Endothelial cell (in vitro differentiated cells): ENCODE measurements around the gene FARS2. TPM values are rescaled to one million over a fixed set of nuclear protein-coding genes. Genes with fewer than 3 reads are reported as not detected.

Experiments used
- DNase-seq: peaks from one replicate; pipeline ENCODE4 v3.0.0; 2021; ENCODE audit warnings: low spot score
- H3K27ac Mint-ChIP-seq: one replicate; pipeline ENCODE4 v1.8.0; 2021; ENCODE audit warnings: mixed read lengths, inconsistent platforms; ENCODE audit not compliant: unreplicated experiment
- H3K27me3 Mint-ChIP-seq: one replicate; pipeline ENCODE4 v1.8.0; 2021; ENCODE audit warnings: mild to moderate bottlenecking, moderate library complexity, mixed read lengths, inconsistent platforms; ENCODE audit not compliant: unreplicated experiment
- H3K36me3 Mint-ChIP-seq: one replicate; pipeline ENCODE4 v1.8.0; 2021; ENCODE audit warnings: mild to moderate bottlenecking, low read depth, mixed read lengths, inconsistent platforms; ENCODE audit not compliant: unreplicated experiment
- H3K4me1 Mint-ChIP-seq: one replicate; pipeline ENCODE4 v1.8.0; 2021; ENCODE audit warnings: mild to moderate bottlenecking, mixed read lengths, inconsistent platforms; ENCODE audit not compliant: unreplicated experiment
- H3K4me3 Mint-ChIP-seq: one replicate; pipeline ENCODE4 v1.8.0; 2021; ENCODE audit warnings: mild to moderate bottlenecking, mixed read lengths, inconsistent platforms; ENCODE audit not compliant: unreplicated experiment
- H3K9me3 Mint-ChIP-seq: one replicate; pipeline ENCODE4 v1.8.0; 2021; ENCODE audit warnings: mixed read lengths, inconsistent platforms; ENCODE audit not compliant: unreplicated experiment
- CTCF ChIP-seq: fragments of 200-600 bp; sonication (generic); IDR thresholded peaks from one replicate; pipeline ENCODE4 v1.5.0; 2021; ENCODE audit warnings: antibody characterized with exemption; ENCODE audit not compliant: unreplicated experiment
- total RNA-seq: library from RNA; stranded (reverse); fragmentation: NEBNext Ultra II Directional; extraction: Animal tissue kit (Norgen Biotek cat#: 25700); gene quantifications from one replicate; pipeline ENCODE4 v1.2.1, GENCODE V29; 2021; ENCODE audit not compliant: unreplicated experiment

FARS2 gene
- total RNA-seq, 1 donor from 2014 or later, result 17.8 TPM

GRCh38 chr6:5724911-5725310, 463.6 kb downstream of the FARS2 start:
- no peak for TF ChIP-seq CTCF

DNA sequence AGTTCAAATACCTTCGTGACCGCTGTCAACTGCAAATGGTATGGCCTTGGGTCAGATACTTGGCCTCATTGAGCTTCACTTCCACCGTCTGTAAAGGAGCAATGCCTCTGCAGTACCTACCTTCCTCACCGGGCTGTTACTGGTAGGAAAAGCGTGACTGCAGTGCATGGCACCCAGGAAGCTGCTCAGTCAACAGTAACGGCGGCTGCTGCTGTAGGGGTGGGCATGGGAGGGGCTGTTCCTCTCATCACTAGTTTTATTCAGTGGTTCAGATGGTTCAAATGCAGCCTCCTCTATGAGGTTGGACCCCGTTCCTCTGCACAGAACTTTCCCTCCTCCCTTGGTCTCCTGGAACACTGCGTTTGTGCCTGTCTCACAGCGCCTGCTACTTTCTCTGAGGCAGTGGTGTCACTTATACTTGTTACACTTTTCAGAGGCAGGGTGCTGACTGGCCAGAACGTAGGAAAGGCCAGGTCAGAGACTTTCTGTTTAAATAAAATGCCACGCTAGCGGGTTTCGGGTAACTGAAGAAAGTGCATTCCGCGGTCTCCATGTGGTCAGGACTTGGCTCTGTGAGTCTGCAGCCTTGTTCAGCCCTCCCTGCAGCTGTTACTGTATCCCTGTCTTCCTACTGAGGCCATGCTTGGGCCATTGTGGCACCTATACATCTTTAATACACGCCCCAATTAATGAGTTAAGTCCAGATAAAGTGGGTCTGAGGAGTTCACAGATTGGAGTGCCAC, 465.8 kb downstream of the FARS2 start:
- peaks cover 3% of the 10 kb centered on the region for H3K27me3 Mint-ChIP-seq
- no peak for DNase-seq
- H3K36me3 Mint-ChIP-seq, result no peaks in the 10 kb centered on the region
- no peak overlapping the region for H3K27ac Mint-ChIP-seq
- H3K4me3 Mint-ChIP-seq, result no peak overlapping the region
- H3K9me3 Mint-ChIP-seq, result no peaks in the 10 kb centered on the region
- H3K4me1 Mint-ChIP-seq, result peaks cover 37% of the 10 kb centered on the region
- TF ChIP-seq CTCF, result no peak

More at GRCh38 chr6:5724911-5725310, 463.6 kb downstream of the FARS2 start:
- H3K4me3 Mint-ChIP-seq, result no peak overlapping the region
- DNase-seq, result no peak
- H3K4me1 Mint-ChIP-seq, result peaks cover 25% of the 10 kb centered on the region
- no peaks in the 10 kb centered on the region for H3K36me3 Mint-ChIP-seq
- H3K27ac Mint-ChIP-seq, result no peak overlapping the region
- H3K9me3 Mint-ChIP-seq, result no peaks in the 10 kb centered on the region
- peaks cover 3% of the 10 kb centered on the region for H3K27me3 Mint-ChIP-seq

DNA sequence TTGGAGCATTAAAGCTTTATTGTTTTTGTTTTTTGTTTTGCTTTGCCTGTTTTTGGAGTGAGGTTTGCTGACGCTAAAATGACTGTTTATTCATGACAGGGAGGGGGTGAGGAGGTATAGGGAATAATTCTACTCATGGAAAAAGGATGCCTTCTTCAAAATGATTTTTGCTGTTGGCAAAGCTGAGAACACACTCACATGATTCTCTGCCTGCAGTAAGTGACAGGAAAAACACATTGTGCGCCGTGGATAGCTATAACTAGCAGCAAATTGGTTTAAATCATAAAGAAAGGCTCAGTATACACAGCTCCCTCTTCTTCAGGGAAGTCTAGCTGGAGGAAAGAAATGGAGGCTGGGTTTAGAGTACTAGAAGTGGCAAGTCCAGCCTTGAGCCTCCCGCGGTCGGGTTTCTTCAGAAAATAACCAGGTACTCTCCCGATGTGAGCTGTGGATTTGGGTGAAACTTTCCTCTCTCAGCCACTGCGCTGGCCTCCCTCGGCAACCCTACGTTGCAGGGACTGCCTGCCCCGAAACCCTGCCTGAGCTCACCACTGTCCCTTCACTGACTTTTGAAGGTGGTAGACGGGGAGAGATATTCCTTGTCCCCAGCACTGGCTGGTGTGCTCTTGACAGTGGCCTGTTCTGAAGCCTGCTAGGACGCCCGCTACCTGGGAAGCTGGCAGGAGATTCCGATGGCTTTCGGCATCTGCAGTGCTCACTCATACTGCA, 467.2 kb downstream of the FARS2 start:
- DNase-seq, result no peak
- H3K4me1 Mint-ChIP-seq, result peaks cover 25% of the 10 kb centered on the region
- H3K36me3 Mint-ChIP-seq, result no peaks in the 10 kb centered on the region
- peaks cover 3% of the 10 kb centered on the region for H3K27me3 Mint-ChIP-seq
- H3K9me3 Mint-ChIP-seq, result no peaks in the 10 kb centered on the region
- H3K4me3 Mint-ChIP-seq, result no peak overlapping the region
- no peak overlapping the region for H3K27ac Mint-ChIP-seq
- TF ChIP-seq CTCF, result no peak

DNA sequence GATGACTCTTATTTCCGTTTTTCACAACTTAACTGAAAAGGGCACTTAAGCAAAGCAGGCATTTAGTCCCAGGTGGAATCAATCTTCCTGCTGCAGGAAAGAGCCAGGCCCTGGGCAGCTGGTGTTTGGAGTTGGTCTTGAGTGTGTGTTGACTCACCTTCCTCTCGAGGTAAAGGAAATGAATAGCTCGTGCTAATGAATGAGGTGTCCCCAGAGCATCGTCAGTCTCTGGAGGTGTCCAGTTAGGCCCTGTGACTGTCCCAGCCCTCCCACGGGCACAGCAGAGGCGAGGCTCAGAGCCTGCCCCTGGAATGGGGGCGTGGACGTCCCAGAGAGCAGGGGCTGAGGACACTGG, 467.7 kb downstream of the FARS2 start:
- TF ChIP-seq CTCF, result no peak
- Mint-ChIP-seq H3K36me3 (no peaks in the 10 kb centered on the region), H3K27me3 (peaks cover 3% of the 10 kb centered on the region), H3K4me1 (peaks cover 24% of the 10 kb centered on the region), H3K27ac (no peak overlapping the region), H3K4me3 (no peak overlapping the region), H3K9me3 (no peaks in the 10 kb centered on the region)
- DNase-seq, result no peak
